ENCODE data around the gene MANBA. TPM values are rescaled to one million over a fixed set of nuclear protein-coding genes. Genes with fewer than 3 reads are reported as not detected.
"Not testable (repeated sequence)": the region's sequence is repeated elsewhere in the genome, so short reads cannot be mapped to it uniquely, and the experiment has no call there.

MANBA gene
- total RNA-seq, 1 donor from 2014 or later = 22.4 TPM

DNA sequence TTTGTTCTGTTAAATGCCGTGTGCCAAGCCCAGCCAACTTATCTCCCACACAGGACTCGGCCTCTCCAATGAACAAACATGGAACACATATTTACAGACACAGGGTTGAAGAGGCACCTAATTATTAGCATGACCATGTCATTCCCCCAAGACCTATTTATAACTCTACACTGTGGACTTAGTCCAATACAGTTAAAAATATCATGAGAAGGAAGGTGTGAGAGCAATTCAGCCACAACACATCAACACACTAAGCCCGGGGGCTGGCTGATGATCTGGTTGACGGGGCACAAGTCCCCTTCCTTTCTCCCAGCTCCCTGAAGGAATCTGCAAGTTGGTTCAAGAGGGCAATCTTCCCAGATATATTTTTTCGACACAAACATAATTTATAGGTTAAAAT lies 28.1 kb downstream of the MANBA start:
- intact Hi-C loops (cut with DNase I) = no loop called here
- DNase-seq = no peak
- peak; percentile 84 for ATAC-seq (ENCODE audit: poor library complexity)

DNA sequence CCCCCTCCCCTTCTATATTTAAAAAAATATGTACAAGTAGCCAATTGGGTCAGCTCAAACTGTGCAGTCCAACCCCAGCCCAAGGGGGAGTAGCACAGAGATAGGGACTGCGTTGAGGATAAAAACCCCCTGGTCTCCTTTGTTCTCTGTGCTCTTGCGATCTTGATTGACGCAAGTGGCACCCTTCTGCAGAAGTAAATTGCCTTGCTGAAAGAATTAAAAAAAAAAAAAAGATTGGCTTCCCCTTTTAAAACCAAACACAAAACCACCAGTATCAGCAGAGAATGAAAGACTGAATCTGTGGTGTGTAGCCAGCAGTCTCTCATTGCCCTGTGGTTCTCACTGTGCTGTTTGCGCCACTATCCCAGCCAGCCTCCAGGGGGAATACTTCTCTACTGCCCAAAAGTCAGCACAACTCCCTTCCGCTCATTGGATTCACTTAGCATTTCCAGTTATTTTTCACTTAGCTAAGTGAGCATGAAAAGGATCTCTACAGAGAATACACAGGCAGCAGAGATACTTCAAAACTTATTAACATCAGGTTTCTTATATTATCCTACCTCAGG lies 29.7 kb downstream of the MANBA start:
- no peak for ATAC-seq (ENCODE audit: poor library complexity)
- intact Hi-C loops (cut with DNase I) = no loop called here

DNA sequence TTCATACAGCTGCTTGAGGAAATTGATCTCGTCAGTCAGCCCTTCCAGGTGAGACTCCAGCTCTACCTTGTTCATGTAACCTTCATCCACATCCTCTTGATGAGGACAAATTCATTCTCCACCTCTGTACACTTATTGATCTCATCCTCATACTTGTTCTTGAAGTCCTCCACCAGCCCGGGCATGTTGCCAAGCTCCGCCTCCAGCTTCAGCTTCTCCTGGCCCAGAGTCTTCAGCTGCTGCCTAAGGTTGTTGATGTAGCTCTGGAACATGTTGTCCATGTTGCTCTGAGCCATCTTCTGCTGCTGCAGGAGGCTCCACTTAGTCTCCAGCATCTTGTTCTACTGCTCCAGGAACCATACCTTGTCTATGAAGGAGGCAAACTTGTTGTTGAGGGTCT lies 31.3 kb downstream of the MANBA start:
- DNase-seq; ATAC-seq (ENCODE audit: poor library complexity); intact Hi-C loops (cut with DNase I): not testable (repeated sequence)

More for the DNA sequence above, 29.7 kb downstream of the MANBA start:
- no peak for DNase-seq

DNA sequence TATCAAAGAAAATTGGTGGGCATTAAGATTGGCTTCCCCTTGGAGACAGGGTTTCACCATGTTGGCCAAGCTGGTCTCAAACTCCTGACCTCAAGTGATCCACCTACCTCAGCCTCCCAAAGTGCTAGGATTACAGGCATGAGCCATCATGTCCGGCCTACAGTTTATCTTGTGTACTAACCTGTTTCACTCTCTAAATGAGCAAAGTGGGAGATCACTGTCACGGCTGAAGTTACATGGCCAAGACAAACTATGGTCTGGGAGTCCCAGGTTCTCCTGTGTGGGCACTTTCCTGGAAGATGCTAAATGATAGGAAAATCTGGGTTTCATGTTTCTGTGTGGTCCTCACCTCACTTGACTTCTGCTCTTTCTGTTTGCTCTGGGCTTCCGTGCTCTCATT lies 33.8 kb downstream of the MANBA start:
- intact Hi-C loops (cut with DNase I); ATAC-seq (ENCODE audit: poor library complexity); DNase-seq: not testable (repeated sequence)

DNA sequence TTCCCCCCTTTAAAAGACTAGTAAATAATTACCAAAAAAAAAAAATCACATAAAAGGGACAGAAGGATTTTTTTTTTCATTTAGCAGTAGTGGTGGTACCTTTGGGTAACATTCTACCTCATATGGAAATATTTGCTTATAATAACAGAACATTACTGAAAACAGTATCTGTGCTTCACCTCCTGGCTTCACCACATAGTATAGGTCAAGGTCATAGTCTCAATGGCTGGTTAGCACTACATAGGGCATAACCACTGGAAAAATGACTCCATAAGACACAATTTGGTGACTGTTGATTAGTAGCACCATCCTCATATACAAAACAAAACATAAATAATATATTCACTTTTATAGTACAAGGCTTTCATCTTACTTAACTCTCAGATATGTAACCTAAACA lies 34.7 kb downstream of the MANBA start:
- DNase-seq (no peak), ATAC-seq (ENCODE audit: poor library complexity) (no peak)
- intact Hi-C loops (cut with DNase I) = no loop called here

DNA sequence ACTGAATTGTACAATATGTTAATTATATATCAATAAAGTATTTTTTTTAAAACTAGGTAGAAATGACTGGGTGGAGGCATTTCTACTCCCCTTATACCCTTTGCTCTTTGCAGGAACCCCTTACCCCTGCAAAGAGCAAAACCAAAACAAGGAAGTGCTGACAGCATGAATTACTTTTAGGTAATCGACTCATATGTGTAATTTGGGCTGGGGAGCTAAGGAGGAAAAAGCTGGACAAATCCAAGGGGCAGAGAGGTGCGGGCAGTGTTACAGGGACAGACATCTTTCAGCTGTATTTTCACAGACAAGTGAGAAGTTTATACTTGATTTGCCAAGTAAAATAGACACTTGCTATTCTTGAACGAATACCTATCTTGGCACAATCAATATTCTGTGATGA lies 35.5 kb downstream of the MANBA start:
- intact Hi-C loops (cut with DNase I) = no loop called here
- ATAC-seq (ENCODE audit: poor library complexity) (no peak), DNase-seq (no peak)

DNA sequence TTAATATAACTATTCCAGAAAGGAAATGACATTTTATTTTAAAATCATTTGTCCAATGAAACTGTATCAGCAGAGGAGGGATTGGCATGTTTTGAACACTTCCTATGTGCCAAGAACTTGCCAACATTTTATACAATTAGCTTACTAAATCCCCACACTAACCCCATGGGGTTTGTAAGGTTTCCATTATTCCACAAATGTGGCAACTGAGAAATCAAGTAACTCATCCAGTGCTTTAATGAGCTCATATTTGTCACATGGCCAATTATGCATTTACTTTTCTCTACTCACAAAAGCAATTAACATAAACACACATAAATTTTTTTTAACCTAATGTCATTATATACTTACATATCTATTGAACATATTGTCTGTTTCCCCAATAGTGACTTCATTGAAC lies 37.3 kb downstream of the MANBA start:
- DNase-seq (no peak), ATAC-seq (ENCODE audit: poor library complexity) (no peak)
- intact Hi-C loops (cut with DNase I) = no loop called here

DNA sequence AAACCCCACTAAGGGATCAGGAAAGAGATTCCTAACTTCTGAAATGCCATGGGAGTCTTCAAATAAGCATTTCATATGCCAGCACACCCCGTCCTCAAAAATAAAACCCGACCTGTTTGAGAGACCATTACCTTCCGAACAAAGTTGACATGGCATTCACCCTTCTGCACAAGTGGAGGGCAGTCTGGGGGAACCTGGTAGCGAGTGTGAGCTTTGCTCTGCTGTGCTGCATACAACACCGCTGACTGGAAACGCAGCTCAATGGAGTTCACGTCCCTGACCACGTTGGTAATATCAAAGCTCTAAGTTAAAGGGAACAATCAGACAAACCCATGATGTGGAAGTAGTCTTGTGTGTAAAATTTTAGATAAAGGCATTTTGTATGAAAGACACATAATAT lies 38.0 kb downstream of the MANBA start:
- ATAC-seq (ENCODE audit: poor library complexity) = no peak
- intact Hi-C loops (cut with DNase I) = no loop called here
- no peak for DNase-seq

DNA sequence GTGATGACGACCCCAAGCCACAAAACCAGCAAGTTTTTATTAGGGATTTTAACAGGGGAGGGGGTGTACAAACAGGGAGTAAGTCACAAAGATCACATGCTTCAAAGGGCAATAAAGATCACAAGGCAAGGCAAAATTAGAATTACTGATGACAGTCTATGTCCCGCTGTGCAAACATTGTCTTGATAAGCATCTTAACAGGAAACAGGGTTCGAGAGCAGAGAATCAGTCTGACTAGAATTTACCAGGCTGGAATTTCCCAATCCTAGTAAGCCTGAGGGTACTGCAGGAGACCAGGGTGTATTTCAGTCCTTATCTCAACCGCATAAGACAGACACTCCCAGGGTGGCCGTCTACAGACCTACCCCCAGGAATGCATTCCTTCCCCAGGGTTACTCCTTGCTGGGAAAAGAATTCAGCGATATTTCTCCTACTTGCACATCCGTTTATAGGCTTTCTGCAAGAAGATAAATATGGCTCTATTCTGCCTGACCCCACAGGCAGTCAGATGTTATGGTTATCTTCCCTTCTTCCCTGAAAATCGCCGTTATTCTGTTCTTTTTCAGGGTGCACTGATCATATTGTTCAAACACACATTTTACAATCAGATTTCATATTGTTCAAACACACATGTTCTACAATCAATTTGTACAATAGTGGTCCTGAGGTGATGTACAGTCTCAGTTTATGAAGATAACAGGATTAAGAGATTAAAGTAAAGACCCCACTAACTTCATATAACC lies 41.8 kb downstream of the MANBA start:
- intact Hi-C loops (cut with DNase I); DNase-seq; ATAC-seq (ENCODE audit: poor library complexity): not testable (repeated sequence)

DNA sequence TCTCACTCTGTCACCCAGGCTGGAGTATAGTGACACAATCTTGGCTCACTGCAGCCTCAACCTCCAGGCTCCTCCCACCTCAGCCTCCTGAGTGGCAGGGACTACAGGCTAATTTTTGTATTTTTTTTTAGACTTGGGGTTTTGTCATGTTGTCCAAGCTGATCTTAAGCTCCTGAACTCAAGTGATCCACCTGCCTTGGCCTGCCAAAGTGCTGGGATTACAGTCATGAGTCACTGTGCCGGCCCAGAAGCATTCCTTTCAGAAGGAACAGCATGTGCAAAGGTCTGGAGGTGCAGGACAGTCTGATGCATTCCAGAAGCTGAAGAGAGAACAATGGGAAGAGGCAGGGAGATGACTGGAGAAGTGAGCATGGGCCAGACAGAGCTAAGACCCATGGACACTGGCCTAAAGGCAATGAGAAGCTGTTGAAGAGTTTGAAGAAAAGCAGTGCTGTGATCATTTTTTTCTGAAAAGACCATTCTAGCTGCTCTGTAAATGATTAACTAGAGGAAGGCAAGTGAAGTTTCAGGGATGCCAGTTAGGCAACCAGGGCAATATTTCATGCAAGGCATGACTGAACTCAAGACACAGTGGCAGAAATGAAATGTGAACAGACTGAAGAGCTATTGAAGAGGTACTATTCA lies 43.2 kb downstream of the MANBA start:
- no peak for DNase-seq
- intact Hi-C loops (cut with DNase I) = no loop called here
- no peak for ATAC-seq (ENCODE audit: poor library complexity)

DNA sequence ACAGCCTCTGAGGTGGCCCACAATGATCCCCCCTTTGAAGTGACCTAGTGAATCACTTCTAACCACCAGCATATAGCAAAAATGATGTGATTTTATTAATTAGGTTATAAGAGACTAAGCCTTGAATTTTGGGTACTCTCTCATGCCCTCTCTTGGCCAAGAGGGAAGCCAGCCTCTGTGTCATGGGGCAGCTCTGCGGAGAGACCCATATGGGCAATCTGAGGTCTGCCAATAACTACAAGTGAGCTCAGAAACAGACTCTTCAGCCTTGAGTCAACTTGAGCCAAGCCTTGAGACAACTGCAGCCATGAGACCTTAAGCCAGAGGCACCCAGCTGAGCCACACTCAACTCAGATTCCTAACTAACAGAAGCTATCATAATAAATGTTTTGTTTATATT lies 45.7 kb downstream of the MANBA start:
- no peak for ATAC-seq (ENCODE audit: poor library complexity)
- DNase-seq = no peak
- intact Hi-C loops (cut with DNase I) = no loop called here

DNA sequence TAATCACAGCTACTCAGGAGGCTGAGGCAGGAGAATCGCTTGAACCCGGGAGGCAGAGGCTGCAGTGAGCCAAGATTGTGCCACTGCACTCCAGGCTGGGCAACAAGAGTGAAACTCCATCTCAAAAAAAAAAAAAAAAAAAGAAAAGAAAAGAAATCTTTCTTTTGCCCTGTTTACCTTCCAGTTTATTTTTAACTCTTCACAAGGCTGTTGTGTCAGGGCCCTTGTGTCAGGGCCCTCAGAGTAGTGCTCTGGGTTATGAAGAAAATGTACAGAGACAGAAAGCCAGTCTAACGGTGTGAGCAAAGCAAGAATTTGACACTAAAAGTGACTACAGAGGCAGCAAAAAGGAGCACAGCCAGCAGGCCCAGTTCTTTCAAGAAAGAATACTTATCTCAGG lies 47.0 kb downstream of the MANBA start:
- ATAC-seq (ENCODE audit: poor library complexity); intact Hi-C loops (cut with DNase I); DNase-seq: not testable (repeated sequence)

DNA sequence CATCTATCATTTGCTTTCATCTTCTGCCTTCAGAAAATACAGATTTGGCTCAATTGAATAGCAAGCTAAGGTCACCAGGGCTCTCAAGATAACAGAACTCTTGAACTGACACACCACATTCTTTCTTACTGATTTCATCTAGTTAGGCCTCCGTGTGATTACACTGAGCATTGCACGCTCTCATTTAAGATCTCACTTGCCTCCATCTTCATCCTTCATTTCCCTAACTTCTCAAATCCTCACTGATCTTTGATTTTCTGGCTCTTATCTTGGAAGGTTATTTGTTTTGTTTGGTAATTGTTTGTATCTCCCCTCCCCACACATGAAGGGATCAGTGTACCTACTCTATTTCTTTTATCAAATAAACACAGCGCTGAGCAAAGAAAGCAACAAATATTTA lies 47.7 kb downstream of the MANBA start:
- intact Hi-C loops (cut with DNase I) = no loop called here
- no peak for ATAC-seq (ENCODE audit: poor library complexity)
- no peak for DNase-seq

DNA sequence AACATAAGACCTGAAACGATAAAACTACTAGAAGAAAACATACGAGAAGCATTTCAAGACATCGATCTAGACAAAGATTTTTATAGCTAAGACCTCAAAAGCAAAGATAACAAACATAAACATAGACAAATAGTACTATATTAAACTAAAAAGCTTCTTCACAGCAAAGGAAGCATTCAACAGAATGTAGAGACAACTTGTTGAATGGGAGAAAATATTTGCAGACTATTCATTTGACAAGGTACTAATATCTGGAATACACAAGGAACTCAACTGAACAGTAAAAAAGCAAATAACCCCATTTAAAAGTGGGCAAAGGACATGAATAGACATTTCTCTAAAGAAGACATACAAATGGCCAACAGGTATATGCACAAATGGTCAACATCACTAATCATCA lies 49.8 kb downstream of the MANBA start:
- ATAC-seq (ENCODE audit: poor library complexity) = no peak
- DNase-seq = no peak
- intact Hi-C loops (cut with DNase I) = no loop called here

DNA sequence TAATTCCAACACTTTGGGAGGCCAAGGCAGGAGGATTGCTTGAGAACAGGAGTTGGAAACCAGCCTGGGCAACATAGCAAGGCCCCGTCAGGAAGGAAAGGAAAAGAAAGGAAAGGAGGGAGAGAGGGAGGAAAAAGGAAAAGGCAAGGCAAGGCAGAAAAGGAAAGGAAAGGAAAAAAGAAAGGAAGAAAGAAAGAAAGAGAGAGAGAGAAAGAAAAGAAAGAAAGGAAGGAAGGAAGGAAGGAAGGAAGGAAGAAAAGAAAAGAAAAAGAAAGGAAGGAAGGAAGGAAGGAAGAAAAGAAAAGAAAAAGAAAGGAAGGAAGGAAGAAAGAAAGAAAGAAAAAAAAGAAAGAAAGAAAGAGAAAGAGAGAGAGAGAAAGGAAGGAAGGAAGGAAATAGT lies 51.7 kb downstream of the MANBA start:
- DNase-seq; ATAC-seq (ENCODE audit: poor library complexity); intact Hi-C loops (cut with DNase I): not testable (repeated sequence)

DNA sequence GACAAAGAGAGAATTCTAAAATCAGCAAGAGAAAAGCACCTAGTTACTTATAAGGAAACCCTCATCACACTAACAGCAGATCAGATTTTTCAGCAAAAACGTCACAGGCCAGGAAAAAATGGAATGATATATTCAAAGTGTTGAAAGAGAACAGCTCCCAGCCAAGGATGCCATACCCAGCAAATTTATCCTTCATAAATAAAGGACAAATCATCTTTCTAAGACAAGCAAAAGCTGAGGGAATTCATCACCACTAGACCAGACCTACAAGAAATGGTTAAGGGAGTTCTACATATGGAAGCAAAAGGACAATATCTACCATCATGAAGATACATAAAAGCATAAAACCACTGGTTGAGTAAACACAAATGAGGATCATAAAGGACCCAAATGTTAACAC lies 53.6 kb downstream of the MANBA start:
- DNase-seq = no peak
- ATAC-seq (ENCODE audit: poor library complexity) = no peak
- intact Hi-C loops (cut with DNase I) = no loop called here

DNA sequence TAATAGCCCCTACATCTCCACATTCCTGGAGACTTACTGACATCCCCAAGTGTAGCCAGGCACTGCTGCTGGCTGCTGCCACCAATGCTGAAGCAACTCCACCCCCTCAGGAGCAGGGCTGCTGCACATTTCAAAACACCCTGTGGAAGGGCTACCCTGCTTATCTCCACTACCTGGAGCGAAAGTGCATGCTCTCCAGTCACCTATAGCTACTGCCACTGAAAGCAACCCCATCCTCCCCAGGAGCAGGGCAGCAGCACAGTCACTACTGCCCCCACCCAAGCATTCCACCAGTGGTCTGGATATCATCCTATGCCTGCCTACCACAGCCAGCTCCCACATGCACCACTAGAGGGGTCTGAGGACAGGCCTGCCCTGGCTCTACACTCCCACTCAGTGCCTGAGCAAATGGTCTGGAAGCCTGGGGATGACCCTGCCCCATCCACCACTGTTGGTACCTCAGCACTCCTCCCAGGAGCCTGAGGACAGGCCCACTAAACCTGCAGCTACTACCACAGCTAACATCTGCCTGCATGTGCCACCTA lies 55.3 kb downstream of the MANBA start:
- intact Hi-C loops (cut with DNase I) = no loop called here
- ATAC-seq (ENCODE audit: poor library complexity) (no peak), DNase-seq (no peak)

DNA sequence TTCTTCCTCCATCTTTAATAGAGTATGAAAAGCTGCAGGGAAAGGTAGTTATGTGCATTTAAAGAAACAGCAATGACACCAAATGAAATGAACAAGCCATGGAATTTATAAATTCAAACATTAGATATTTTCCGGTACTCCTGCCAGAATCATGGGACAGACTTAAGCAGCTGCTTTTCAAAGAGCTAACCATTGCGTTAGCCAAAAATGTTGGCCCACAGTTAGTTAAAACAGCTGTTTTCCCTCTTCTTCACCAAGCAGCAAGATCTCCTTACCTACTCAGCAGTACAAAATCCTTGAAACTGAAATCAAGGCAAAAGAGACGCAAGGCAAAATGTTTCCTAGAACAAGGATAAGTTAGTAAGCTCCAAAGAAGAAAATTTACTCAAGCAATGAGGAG lies 64.0 kb downstream of the MANBA start:
- ATAC-seq (ENCODE audit: poor library complexity) (peak; percentile 52), DNase-seq (no peak)
- intact Hi-C loops (cut with DNase I) = no loop called here

DNA sequence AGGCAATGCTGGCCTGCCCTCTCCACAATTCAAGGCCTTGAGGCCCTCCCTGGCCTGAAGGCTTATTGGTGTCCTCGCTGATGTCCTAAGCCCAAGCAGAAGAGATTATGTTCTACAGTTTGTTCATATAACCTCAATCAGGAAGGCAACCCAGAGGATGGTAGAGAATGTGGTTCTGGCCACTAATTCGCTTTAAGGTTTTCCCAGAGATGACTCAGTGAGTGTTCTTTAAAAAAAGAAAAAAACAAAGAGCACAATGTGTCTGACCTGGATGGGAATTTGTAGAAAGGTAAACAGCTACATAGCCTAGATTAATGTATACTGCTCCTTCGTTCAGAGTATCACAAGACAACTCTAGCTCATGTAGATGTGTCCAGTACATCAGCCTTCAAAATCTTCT lies 66.0 kb downstream of the MANBA start:
- ATAC-seq (ENCODE audit: poor library complexity) = no peak

DNA sequence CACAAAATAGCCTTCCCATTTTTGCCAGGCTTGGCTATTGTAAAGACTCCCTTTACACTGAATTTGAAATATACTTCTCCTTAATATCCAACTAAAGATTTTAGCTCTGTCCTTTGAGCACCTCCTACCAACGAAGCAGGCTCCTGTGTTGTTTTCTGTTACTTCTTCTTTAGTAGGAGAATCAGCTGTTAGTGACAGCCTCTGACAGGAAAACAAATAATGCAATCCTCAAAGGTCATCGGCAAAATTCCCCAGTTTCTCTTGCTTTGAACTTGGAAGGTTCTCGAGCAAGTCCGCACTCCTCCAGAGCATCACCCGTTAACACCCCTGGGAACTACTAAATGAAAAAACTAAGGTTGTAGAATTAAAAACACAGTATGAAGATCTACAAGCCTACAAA lies 66.9 kb downstream of the MANBA start:
- intact Hi-C loops (cut with DNase I) = no loop called here
- no peak for DNase-seq

More for the DNA sequence above, 66.0 kb downstream of the MANBA start:
- intact Hi-C loops (cut with DNase I) = no loop called here
- DNase-seq = no peak

More for the DNA sequence above, 66.9 kb downstream of the MANBA start:
- no peak for ATAC-seq (ENCODE audit: poor library complexity)

Measured in Right ventricle myocardium superior (tissue), 1 donor.